ENCODE measurements around the gene FBXO9.

FBXO9 gene

DNA sequence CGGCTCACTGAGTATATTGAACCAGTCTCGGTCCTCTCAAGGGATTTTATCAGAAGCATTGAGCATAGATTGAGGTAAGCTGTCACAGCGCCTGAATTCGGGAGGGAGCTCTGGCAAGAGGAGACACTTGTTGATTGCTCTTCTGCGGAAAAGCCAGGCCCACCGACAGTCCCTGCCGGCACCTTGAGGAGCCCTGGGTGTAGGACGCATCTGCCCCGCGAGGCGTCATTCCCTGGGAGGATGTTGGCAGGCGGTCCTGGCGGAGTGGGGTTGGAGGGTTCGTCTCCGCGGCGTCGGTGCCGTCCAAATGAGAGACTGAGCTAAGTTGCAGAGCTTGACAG, 843 bp downstream of the FBXO9 start:
- ATAC-seq = peak; percentile 4
- TF ChIP-seq ISL1 (CRISPR knock-in tag; IDR thresholded peaks at IDR 0.05) (no peak), ARNTL (CRISPR knock-in tag; IDR thresholded peaks at IDR 0.05; ENCODE audit: borderline replicate concordance, low read depth) (no peak), OSR1 (CRISPR knock-in tag; IDR thresholded peaks at IDR 0.05) (no peak), TOX (CRISPR knock-in tag; IDR thresholded peaks at IDR 0.05; ENCODE audit: borderline replicate concordance) (no peak), ZC3H10 (CRISPR knock-in tag; IDR thresholded peaks at IDR 0.05) (no peak), POU6F1 (CRISPR knock-in tag; IDR thresholded peaks at IDR 0.05; ENCODE audit: borderline replicate concordance, low read depth) (no peak), SNAI2 (CRISPR knock-in tag; IDR thresholded peaks at IDR 0.05) (no peak), CSDC2 (CRISPR knock-in tag; IDR thresholded peaks at IDR 0.05) (no peak), GLIS3 (CRISPR knock-in tag; IDR thresholded peaks at IDR 0.05) (no peak)
- TF ChIP-seq, protein P1, sequence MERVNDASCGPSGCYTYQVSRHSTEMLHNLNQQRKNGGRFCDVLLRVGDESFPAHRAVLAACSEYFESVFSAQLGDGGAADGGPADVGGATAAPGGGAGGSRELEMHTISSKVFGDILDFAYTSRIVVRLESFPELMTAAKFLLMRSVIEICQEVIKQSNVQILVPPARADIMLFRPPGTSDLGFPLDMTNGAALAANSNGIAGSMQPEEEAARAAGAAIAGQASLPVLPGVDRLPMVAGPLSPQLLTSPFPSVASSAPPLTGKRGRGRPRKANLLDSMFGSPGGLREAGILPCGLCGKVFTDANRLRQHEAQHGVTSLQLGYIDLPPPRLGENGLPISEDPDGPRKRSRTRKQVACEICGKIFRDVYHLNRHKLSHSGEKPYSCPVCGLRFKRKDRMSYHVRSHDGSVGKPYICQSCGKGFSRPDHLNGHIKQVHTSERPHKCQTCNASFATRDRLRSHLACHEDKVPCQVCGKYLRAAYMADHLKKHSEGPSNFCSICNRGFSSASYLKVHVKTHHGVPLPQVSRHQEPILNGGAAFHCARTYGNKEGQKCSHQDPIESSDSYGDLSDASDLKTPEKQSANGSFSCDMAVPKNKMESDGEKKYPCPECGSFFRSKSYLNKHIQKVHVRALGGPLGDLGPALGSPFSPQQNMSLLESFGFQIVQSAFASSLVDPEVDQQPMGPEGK (CRISPR knock-in tag; IDR thresholded peaks at IDR 0.05; ENCODE audit: borderline replicate concordance) = no peak

DNA sequence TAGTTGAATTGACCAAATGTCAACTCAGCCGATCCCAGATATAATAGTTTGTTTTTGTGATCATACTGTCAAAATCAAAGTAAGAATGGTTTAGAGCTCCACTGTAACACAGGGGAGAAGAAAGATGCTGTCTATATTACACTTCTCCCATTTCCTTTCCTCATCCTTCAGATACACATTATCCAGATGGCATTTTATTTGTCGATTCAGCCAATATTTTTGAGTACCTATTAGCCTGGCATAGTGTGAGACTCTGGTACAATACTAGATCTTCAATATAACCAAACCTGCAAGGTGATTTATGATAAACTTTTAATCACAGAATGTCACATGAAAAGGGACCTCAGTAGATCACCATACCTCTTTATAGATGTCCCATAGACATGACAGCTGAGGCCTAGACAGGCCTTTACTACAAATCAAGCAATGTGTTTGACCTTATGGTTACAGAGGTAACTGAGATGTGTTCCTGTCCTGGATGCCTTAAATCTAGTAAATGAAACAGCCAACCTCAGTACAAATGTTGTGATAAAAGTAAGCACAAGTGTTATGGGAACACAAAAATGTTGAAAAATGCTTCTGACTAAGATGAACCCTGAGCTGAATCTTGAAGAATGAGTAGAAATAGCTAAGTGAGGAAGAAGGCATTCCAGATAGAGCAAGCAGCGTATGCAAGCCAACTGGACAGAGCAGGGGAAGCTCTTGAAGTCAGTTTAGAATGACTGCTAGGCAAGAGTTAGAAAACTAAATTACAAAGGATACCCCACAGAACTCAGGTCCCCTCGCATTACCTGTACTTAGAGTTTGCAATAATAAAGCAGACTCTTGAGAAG, 1.9 kb downstream of the FBXO9 start:
- TF ChIP-seq, protein P1 (CRISPR knock-in tag; IDR thresholded peaks at IDR 0.05; ENCODE audit: borderline replicate concordance) = no peak
- TF ChIP-seq ZC3H10 (CRISPR knock-in tag; IDR thresholded peaks at IDR 0.05) = no peak
- no peak for TF ChIP-seq POU6F1 (CRISPR knock-in tag; IDR thresholded peaks at IDR 0.05; ENCODE audit: borderline replicate concordance, low read depth)
- no peak for TF ChIP-seq ZNF565 (CRISPR knock-in tag; conservative IDR thresholded peaks at IDR 0.05; ENCODE audit: low read depth)
- TF ChIP-seq ZNF8 (CRISPR knock-in tag; IDR thresholded peaks at IDR 0.05) = no peak
- TF ChIP-seq ZFP3 (CRISPR knock-in tag; IDR thresholded peaks at IDR 0.05) = no peak
- TF ChIP-seq ARNTL (CRISPR knock-in tag; IDR thresholded peaks at IDR 0.05; ENCODE audit: borderline replicate concordance, low read depth) = no peak
- no peak for TF ChIP-seq TCF4 (CRISPR knock-in tag; IDR thresholded peaks at IDR 0.05; ENCODE audit: borderline replicate concordance)
- no peak for TF ChIP-seq ESRRG (CRISPR knock-in tag; IDR thresholded peaks at IDR 0.05)
- no peak for TF ChIP-seq CREB5 (CRISPR knock-in tag; IDR thresholded peaks at IDR 0.05; ENCODE audit: low read depth)
- no peak for TF ChIP-seq CSRNP3 (CRISPR knock-in tag; IDR thresholded peaks at IDR 0.05)
- no peak for TF ChIP-seq CSDC2 (CRISPR knock-in tag; IDR thresholded peaks at IDR 0.05)
- TF ChIP-seq TOX (CRISPR knock-in tag; IDR thresholded peaks at IDR 0.05; ENCODE audit: borderline replicate concordance) = no peak
- TF ChIP-seq GLIS3 (CRISPR knock-in tag; IDR thresholded peaks at IDR 0.05) = no peak
- TF ChIP-seq BACH2 (CRISPR knock-in tag; IDR thresholded peaks at IDR 0.05; ENCODE audit: borderline replicate concordance) = no peak
- TF ChIP-seq SNAI2 (CRISPR knock-in tag; IDR thresholded peaks at IDR 0.05) = no peak
- TF ChIP-seq OSR1 (CRISPR knock-in tag; IDR thresholded peaks at IDR 0.05) = no peak
- TF ChIP-seq ISL1 (CRISPR knock-in tag; IDR thresholded peaks at IDR 0.05) = no peak
- ATAC-seq = no peak

Measured in SK-N-SH treated with all-trans-retinoic acid at 6 μM for 48 hours (cell line).